AG09319 (cell line): ENCODE data around the gene CD300A.
A peak's percentile ranks its signal among the peaks of the same experiment; 100 is the strongest.

Experiments
- DNase-seq: peaks from one replicate; pipeline ENCODE4 v3.0.0-alpha.2; 2010; ENCODE audit warnings: low read depth; ENCODE audit errors: extremely low read depth
- CTCF ChIP-seq: IDR thresholded peaks from 2 replicates; pipeline ENCODE4 v1.5.1; 2011; ENCODE audit warnings: low read depth, mild to moderate bottlenecking, inconsistent platforms, low read length, moderate library complexity

CD300A gene

GRCh38 chr17:74452033-74452840 lies 14.2 kb upstream of the CD300A start:
- no peak for TF ChIP-seq CTCF
- no peak for DNase-seq

GRCh38 chr17:74452841-74453661 lies 13.4 kb upstream of the CD300A start:
- no peak for TF ChIP-seq CTCF
- DNase-seq: no peak

- DNase-seq: peak; percentile 44
- TF ChIP-seq CTCF: no peak
Measured at GRCh38 chr17:74453665-74454196, 12.7 kb upstream of the CD300A start.

GRCh38 chr17:74454197-74455024 lies 12.0 kb upstream of the CD300A start:
- DNase-seq: no peak
- no peak; the same call in 1 of the 2 replicates for TF ChIP-seq CTCF

GRCh38 chr17:74455025-74455545 lies 11.3 kb upstream of the CD300A start:
- no peak for TF ChIP-seq CTCF
- no peak for DNase-seq

GRCh38 chr17:74455821-74456220 lies 10.6 kb upstream of the CD300A start:
- DNase-seq: no peak
- no peak for TF ChIP-seq CTCF
